ENCODE data around the gene UBE2G1.

Gene UBE2G1

DNA sequence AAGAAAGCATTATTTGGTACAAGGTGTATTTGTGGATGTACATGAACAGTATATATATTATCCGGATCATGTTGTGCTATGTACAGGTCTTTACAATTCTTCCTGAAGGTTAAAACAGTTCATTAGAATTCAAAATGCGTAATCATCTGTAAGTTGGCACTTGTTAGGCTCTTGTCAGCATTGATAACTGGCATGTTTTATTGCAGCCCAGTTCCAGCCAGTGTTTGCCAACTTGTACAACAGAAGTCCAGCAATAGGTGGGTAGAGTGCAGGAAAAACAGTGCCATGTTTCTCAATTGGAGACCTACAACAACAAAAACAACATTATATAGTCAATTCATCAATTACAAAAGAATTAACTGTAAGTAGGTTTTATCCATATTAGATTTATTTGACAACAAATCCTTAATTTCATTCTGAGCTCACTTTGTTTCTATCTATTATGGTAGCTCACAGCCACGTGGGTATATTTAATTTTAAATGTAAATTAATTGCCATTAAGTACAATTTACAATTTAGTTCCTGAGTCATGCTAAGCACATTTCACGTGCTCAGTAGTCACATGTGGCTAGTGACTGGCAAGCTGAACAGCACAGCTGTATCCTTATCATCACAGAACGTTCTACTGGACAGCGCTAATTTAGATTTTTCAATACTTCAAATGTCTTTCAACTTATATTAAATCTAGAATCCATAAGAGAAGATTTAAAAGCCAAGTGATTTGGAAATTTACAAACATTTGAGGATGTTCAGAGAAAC is 94.1 kb downstream of the UBE2G1 start:
- TF ChIP-seq, protein P1, sequence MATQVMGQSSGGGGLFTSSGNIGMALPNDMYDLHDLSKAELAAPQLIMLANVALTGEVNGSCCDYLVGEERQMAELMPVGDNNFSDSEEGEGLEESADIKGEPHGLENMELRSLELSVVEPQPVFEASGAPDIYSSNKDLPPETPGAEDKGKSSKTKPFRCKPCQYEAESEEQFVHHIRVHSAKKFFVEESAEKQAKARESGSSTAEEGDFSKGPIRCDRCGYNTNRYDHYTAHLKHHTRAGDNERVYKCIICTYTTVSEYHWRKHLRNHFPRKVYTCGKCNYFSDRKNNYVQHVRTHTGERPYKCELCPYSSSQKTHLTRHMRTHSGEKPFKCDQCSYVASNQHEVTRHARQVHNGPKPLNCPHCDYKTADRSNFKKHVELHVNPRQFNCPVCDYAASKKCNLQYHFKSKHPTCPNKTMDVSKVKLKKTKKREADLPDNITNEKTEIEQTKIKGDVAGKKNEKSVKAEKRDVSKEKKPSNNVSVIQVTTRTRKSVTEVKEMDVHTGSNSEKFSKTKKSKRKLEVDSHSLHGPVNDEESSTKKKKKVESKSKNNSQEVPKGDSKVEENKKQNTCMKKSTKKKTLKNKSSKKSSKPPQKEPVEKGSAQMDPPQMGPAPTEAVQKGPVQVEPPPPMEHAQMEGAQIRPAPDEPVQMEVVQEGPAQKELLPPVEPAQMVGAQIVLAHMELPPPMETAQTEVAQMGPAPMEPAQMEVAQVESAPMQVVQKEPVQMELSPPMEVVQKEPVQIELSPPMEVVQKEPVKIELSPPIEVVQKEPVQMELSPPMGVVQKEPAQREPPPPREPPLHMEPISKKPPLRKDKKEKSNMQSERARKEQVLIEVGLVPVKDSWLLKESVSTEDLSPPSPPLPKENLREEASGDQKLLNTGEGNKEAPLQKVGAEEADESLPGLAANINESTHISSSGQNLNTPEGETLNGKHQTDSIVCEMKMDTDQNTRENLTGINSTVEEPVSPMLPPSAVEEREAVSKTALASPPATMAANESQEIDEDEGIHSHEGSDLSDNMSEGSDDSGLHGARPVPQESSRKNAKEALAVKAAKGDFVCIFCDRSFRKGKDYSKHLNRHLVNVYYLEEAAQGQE (IDR thresholded peaks at IDR 0.05; ENCODE audit: insufficient read depth in 1 of 2, low read depth in 2 of 2, low read length in 2 of 2), result no peak
- no peak for TF ChIP-seq SIN3A (IDR thresholded peaks at IDR 0.05; ENCODE audit: borderline replicate concordance, insufficient read depth, low read length)
- no peak for TF ChIP-seq FOXP2 (optimal IDR thresholded peaks at IDR 0.05; ENCODE audit: borderline replicate concordance, extremely low read depth, extremely low read length, insufficient read depth)
- no peak for TF ChIP-seq POLR2AphosphoS5 (IDR thresholded peaks at IDR 0.05; ENCODE audit: low read depth, low read length)
- no peak for TF ChIP-seq TAF1 (IDR thresholded peaks at IDR 0.05; ENCODE audit: borderline replicate concordance, insufficient read depth, low read length)

DNA sequence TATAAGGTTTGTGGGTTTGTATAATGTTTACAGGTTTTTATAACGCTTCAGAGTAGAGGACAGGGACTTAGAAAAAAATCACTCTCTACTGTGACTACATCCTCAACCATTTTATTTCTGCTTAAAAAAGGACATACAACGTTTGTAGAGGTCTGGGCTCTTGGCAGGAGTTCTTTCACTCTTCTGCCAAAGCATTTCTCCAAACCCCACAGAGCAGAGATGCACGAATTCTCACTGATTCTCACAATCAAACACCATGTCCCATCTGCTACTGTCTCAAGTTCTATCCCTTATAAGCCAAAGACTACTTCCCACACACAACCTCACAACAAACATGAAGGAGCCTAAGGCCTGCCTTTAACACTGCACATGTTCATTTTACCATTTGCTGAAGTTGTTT is 95.7 kb downstream of the UBE2G1 start:
- TF ChIP-seq POLR2AphosphoS5 (IDR thresholded peaks at IDR 0.05; ENCODE audit: low read depth, low read length) (no peak), FOXP2 (optimal IDR thresholded peaks at IDR 0.05; ENCODE audit: borderline replicate concordance, extremely low read depth, extremely low read length, insufficient read depth) (no peak), SIN3A (IDR thresholded peaks at IDR 0.05; ENCODE audit: borderline replicate concordance, insufficient read depth, low read length) (no peak), TAF1 (IDR thresholded peaks at IDR 0.05; ENCODE audit: borderline replicate concordance, insufficient read depth, low read length) (no peak)
- TF ChIP-seq, protein P1 (IDR thresholded peaks at IDR 0.05; ENCODE audit: insufficient read depth in 1 of 2, low read depth in 2 of 2, low read length in 2 of 2), result no peak

- no peak for TF ChIP-seq SIN3A (IDR thresholded peaks at IDR 0.05; ENCODE audit: borderline replicate concordance, insufficient read depth, low read length)
- TF ChIP-seq, protein P1 (IDR thresholded peaks at IDR 0.05; ENCODE audit: insufficient read depth in 1 of 2, low read depth in 2 of 2, low read length in 2 of 2), result no peak
Measured at GRCh38 chr17:4269915-4270314, 96.6 kb downstream of the UBE2G1 start.

DNA sequence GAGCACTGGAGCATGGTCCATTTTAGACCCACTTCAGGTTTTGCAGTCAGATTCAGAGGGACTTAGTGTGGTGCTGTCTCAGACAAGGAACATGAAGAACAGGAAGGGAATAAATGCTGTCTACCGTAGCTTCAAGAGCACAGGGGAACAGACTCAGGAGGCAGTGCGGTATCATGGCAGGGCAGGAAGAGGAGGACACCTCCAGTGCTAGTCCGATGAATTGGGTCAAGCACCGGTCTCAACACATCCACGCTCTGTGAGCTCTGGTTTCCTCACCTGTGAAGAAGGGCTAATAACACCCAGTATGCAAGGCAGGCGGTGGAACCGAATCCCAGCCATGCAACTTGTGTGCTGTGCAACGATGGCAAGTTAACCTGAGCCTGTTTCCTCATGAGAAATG is 99.1 kb downstream of the UBE2G1 start:
- TF ChIP-seq FOXP2 (optimal IDR thresholded peaks at IDR 0.05; ENCODE audit: borderline replicate concordance, extremely low read depth, extremely low read length, insufficient read depth) (no peak), POLR2AphosphoS5 (IDR thresholded peaks at IDR 0.05; ENCODE audit: low read depth, low read length) (no peak; the same call in 1 of the 2 replicates), SIN3A (IDR thresholded peaks at IDR 0.05; ENCODE audit: borderline replicate concordance, insufficient read depth, low read length) (no peak), TAF1 (IDR thresholded peaks at IDR 0.05; ENCODE audit: borderline replicate concordance, insufficient read depth, low read length) (no peak)
- TF ChIP-seq, protein P1 (IDR thresholded peaks at IDR 0.05; ENCODE audit: insufficient read depth in 1 of 2, low read depth in 2 of 2, low read length in 2 of 2), result no peak

DNA sequence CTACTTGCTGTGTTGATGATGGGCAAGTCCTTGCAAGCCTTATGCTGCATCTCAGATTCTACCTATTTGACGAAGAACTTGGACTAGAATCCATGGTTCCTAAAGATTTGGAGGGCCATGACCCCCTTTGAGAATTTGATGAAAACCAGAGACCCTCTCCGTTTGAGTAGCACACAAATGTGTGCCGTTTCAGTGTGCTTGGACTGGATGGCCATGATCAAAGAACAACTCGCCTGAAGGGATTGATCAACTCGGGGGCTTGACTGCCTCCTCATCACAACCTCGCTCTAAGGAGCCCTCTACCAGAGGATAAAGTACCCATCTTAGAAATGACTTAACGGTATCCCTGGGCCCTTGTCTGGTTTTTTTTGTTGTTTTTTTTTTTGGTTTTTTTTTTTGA is 99.9 kb downstream of the UBE2G1 start:
- TF ChIP-seq TAF1 (IDR thresholded peaks at IDR 0.05; ENCODE audit: borderline replicate concordance, insufficient read depth, low read length) (no peak), FOXP2 (optimal IDR thresholded peaks at IDR 0.05; ENCODE audit: borderline replicate concordance, extremely low read depth, extremely low read length, insufficient read depth) (no peak), POLR2AphosphoS5 (IDR thresholded peaks at IDR 0.05; ENCODE audit: low read depth, low read length) (no peak), SIN3A (IDR thresholded peaks at IDR 0.05; ENCODE audit: borderline replicate concordance, insufficient read depth, low read length) (no peak)
- TF ChIP-seq, protein P1 (IDR thresholded peaks at IDR 0.05; ENCODE audit: insufficient read depth in 1 of 2, low read depth in 2 of 2, low read length in 2 of 2), result no peak
